Uterus (tissue), 4 donors: ENCODE measurements around the gene SCN2A. TPM values are rescaled to one million over a fixed set of nuclear protein-coding genes. Genes with fewer than 3 reads are reported as not detected.

Experiments
- DNase-seq, 2 donors: peaks; one replicate each; pipeline ENCODE4 v3.0.0-alpha.2; 2019 to 2020
- H3K27ac ChIP-seq, 2 donors: fragments of 200-600 bp; sonication (generic); 1 replicate in 1 of 2; 2 replicates in 1 of 2; pipeline ENCODE4 v1.5.1; 2016 to 2018
- H3K27me3 ChIP-seq, 2 donors: fragments of 200-600 bp; sonication (generic); one replicate each; pipeline ENCODE4 v1.5.1; 2018 to 2019; ENCODE audit warnings: control low read depth in 1 of 2
- H3K36me3 ChIP-seq, 2 donors: fragments of 200-600 bp; sonication (generic); one replicate each; pipeline ENCODE4 v1.5.1; 2019; ENCODE audit warnings: control low read depth in 1 of 2
- H3K4me1 ChIP-seq, 2 donors: fragments of 200-600 bp; sonication (generic); one replicate each; pipeline ENCODE4 v1.5.1; 2018 to 2019; ENCODE audit warnings: control low read depth in 1 of 2
- H3K4me3 ChIP-seq, 2 donors: fragments of 200-600 bp; sonication (generic); 1 replicate in 1 of 2; 2 replicates in 1 of 2; pipeline ENCODE4 v1.5.1; 2018 to 2019; ENCODE audit warnings: mild to moderate bottlenecking in 1 of 2
- H3K9me3 ChIP-seq, 2 donors: fragments of 200-600 bp; sonication (generic); one replicate each; pipeline ENCODE4 v1.5.1; 2019; ENCODE audit warnings: control low read depth in 1 of 2
- CTCF ChIP-seq, 4 experiments: fragments of 200-600 bp in 2 of 4; fragments of 450-650 bp in 2 of 4; sonication (generic) in 2 of 4; IDR thresholded peaks; one replicate each; pipeline ENCODE4 v1.5.1; 2016 to 2019; ENCODE audit warnings: antibody characterized with exemption in 4 of 4, mild to moderate bottlenecking in 2 of 4, moderate library complexity in 1 of 4
- POLR2A ChIP-seq, 2 donors: fragments of 450-650 bp; IDR thresholded peaks; one replicate each; pipeline ENCODE4 v1.6.1; 2016; ENCODE audit warnings: antibody characterized with exemption in 2 of 2, mild to moderate bottlenecking in 1 of 2, moderate library complexity in 1 of 2
- intact Hi-C: fragments of 100-400 bp; cut with DNase I; formaldehyde crosslinking; loops from one replicate; pipeline ENCODE4 v1.15.1; 2023; ENCODE audit warnings: low total_unique reads
- total RNA-seq, 4 donors: library from RNA; depleted of rRNA in 3 of 4; stranded (reverse); fragments of >200 nt in 3 of 4; gene quantifications; one replicate each; pipeline versions ENCODE4 v1.1.0 to v1.2.4, GENCODE V29; 2014 to 2023
- donor health status: DM: yes; HTN: yes; CAD: no.

SCN2A gene
- total RNA-seq, 4 donors from 2014 or later = 0.26 to 15.8 (median 1.0) TPM

- no peaks in the 10 kb centered on the region for H3K36me3 ChIP-seq
- intact Hi-C loops = no loop called here
- no peaks in the 10 kb centered on the region for H3K27me3 ChIP-seq
- H3K4me3 ChIP-seq = no peak overlapping the region
- no peaks in the 10 kb centered on the region for H3K9me3 ChIP-seq
- no peak for DNase-seq
- no peaks in the 10 kb centered on the region for H3K4me1 ChIP-seq
- no peak for TF ChIP-seq POLR2A (IDR thresholded peaks at IDR 0.05)
- TF ChIP-seq CTCF (IDR thresholded peaks at IDR 0.05) = no peak
- no peak overlapping the region for H3K27ac ChIP-seq
Observed at GRCh38 chr2:165273176-165273575, 34.0 kb downstream of the SCN2A start.

DNA sequence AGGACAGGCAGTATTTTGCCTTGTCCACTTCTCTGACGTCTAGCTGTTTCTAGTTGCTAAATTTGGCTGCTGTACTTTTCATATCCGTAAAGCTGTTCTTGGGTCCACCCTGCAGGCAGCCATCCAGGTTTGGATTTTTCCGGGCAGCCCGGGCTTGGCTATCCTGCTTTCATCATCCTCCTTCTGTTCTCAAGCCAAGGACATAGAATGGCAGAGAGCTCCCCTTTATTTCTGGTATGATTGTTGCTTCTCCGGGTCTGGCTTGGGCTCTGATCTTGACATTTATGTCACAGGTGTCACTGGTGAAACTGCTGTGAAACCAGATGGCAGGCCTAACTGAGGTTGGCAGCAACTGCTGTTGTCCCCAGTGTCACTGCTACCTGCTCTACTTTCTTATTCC is 35.5 kb downstream of the SCN2A start:
- peak; percentile 35 to 58 for DNase-seq
- Histone ChIP-seq H3K36me3 (no peaks in the 10 kb centered on the region), H3K27me3 (no peaks in the 10 kb centered on the region), H3K9me3 (no peaks in the 10 kb centered on the region), H3K27ac (peak overlapping the region; percentile 39 to 42), H3K4me3 (no peak overlapping the region), H3K4me1 (no peaks in the 10 kb centered on the region)
- intact Hi-C loops = no loop called here
- TF ChIP-seq POLR2A (IDR thresholded peaks at IDR 0.05) = no peak
- TF ChIP-seq CTCF (IDR thresholded peaks at IDR 0.05) = no peak

- intact Hi-C loops = no loop called here
- no peak overlapping the region for H3K27ac ChIP-seq
- DNase-seq = no peak
- no peaks in the 10 kb centered on the region for H3K27me3 ChIP-seq
- H3K9me3 ChIP-seq = no peaks in the 10 kb centered on the region
- H3K4me3 ChIP-seq = no peak overlapping the region
- no peaks in the 10 kb centered on the region for H3K36me3 ChIP-seq
- H3K4me1 ChIP-seq = no peaks in the 10 kb centered on the region
- TF ChIP-seq POLR2A (IDR thresholded peaks at IDR 0.05) = no peak
- TF ChIP-seq CTCF (IDR thresholded peaks at IDR 0.05) = no peak
Observed at GRCh38 chr2:165275932-165276331, 36.7 kb downstream of the SCN2A start.

DNA sequence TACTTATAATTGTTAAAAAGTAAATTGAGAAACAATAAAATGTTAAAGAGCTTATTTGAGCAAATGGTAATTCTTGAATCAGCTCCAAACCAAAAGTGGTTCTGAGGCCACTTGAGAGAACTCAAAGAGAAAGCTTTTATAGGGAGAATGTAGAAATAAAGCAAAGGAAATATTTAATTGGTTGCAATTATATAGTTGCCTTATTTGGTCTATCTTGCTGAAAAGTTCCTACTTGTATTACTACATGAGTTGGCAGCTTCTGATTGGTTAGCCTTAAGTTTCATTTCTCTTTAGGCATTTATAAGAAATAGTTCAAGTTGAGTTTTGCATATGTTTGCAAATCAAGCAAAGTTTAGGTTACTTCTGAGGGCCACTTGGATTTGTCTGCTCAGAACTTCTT is 38.1 kb downstream of the SCN2A start:
- no peak overlapping the region for H3K4me3 ChIP-seq
- H3K27ac ChIP-seq = no peak overlapping the region
- TF ChIP-seq CTCF (IDR thresholded peaks at IDR 0.05) = no peak
- no peak for TF ChIP-seq POLR2A (IDR thresholded peaks at IDR 0.05)

GRCh38 chr2:165277860-165278656 is 38.8 kb downstream of the SCN2A start:
- no peak for DNase-seq
- Histone ChIP-seq H3K27ac (no peak overlapping the region), H3K4me1 (no peaks in the 10 kb centered on the region), H3K36me3 (no peaks in the 10 kb centered on the region), H3K27me3 (no peaks in the 10 kb centered on the region), H3K9me3 (no peaks in the 10 kb centered on the region), H3K4me3 (no peak overlapping the region)
- intact Hi-C loops = no loop called here
- TF ChIP-seq CTCF (IDR thresholded peaks at IDR 0.05) (no peak), POLR2A (IDR thresholded peaks at IDR 0.05) (no peak)

More for the DNA sequence above, 38.1 kb downstream of the SCN2A start:
- no peaks in the 10 kb centered on the region for H3K9me3 ChIP-seq
- no peaks in the 10 kb centered on the region for H3K4me1 ChIP-seq
- intact Hi-C loops = no loop called here
- no peak for DNase-seq
- no peaks in the 10 kb centered on the region for H3K27me3 ChIP-seq
- no peaks in the 10 kb centered on the region for H3K36me3 ChIP-seq
